ENCODE results near the gene TRHDE.

TRHDE gene

GRCh38 chr12:72318341-72318740 lies 46.2 kb downstream of the TRHDE start:
- no peak for TF ChIP-seq CTCF (IDR thresholded peaks at IDR 0.05; ENCODE audit: low read depth, low read length, missing control alignments)
- DNase-seq (ENCODE audit: extremely low read depth, low read depth), result no peak
- no peak overlapping the region for H3K4me3 ChIP-seq (replicated peaks; ENCODE audit: low read depth, low read length)

GRCh38 chr12:72323881-72324280 lies 51.7 kb downstream of the TRHDE start:
- no peak for DNase-seq (ENCODE audit: extremely low read depth, low read depth)
- no peak for TF ChIP-seq CTCF (IDR thresholded peaks at IDR 0.05; ENCODE audit: low read depth, low read length, missing control alignments)
- H3K4me3 ChIP-seq (replicated peaks; ENCODE audit: low read depth, low read length), result no peak overlapping the region

GRCh38 chr12:72330301-72330700 lies 58.1 kb downstream of the TRHDE start:
- peak overlapping the region; percentile 23 for H3K4me3 ChIP-seq (replicated peaks; ENCODE audit: low read depth, low read length)
- no peak for TF ChIP-seq CTCF (IDR thresholded peaks at IDR 0.05; ENCODE audit: low read depth, low read length, missing control alignments)
- DNase-seq (ENCODE audit: extremely low read depth, low read depth), result peak; percentile 47

GRCh38 chr12:72330784-72331183 lies 58.6 kb downstream of the TRHDE start:
- no peak for DNase-seq (ENCODE audit: extremely low read depth, low read depth)
- no peak overlapping the region for H3K4me3 ChIP-seq (replicated peaks; ENCODE audit: low read depth, low read length)
- TF ChIP-seq CTCF (IDR thresholded peaks at IDR 0.05; ENCODE audit: low read depth, low read length, missing control alignments), result no peak

- DNase-seq (ENCODE audit: extremely low read depth, low read depth), result no peak
- no peak overlapping the region for H3K4me3 ChIP-seq (replicated peaks; ENCODE audit: low read depth, low read length)
- no peak for TF ChIP-seq CTCF (IDR thresholded peaks at IDR 0.05; ENCODE audit: low read depth, low read length, missing control alignments)
Observed at GRCh38 chr12:72337382-72337781, 65.2 kb downstream of the TRHDE start.

GRCh38 chr12:72337946-72338345 lies 65.8 kb downstream of the TRHDE start:
- TF ChIP-seq CTCF (IDR thresholded peaks at IDR 0.05; ENCODE audit: low read depth, low read length, missing control alignments), result no peak
- no peak for DNase-seq (ENCODE audit: extremely low read depth, low read depth)
- H3K4me3 ChIP-seq (replicated peaks; ENCODE audit: low read depth, low read length), result no peak overlapping the region

- DNase-seq (ENCODE audit: extremely low read depth, low read depth), result no peak
- H3K4me3 ChIP-seq (replicated peaks; ENCODE audit: low read depth, low read length), result no peak overlapping the region
- TF ChIP-seq CTCF (IDR thresholded peaks at IDR 0.05; ENCODE audit: low read depth, low read length, missing control alignments), result no peak
Observed at GRCh38 chr12:72338437-72338836, 66.3 kb downstream of the TRHDE start.
